GM19328 (cell line): ENCODE results near the gene GTSE1.

Experiments used
- ATAC-seq: cut with Tn5 transposase; IDR thresholded peaks from one replicate; pipeline ENCODE4 v1.9.1; 2021; ENCODE audit warnings: mild to moderate bottlenecking, moderate library complexity; ENCODE audit not compliant: unreplicated experiment

The GTSE1 gene

GRCh38 chr22:46274381-46274780, 22.3 kb upstream of the GTSE1 start:
- no peak for ATAC-seq

DNA sequence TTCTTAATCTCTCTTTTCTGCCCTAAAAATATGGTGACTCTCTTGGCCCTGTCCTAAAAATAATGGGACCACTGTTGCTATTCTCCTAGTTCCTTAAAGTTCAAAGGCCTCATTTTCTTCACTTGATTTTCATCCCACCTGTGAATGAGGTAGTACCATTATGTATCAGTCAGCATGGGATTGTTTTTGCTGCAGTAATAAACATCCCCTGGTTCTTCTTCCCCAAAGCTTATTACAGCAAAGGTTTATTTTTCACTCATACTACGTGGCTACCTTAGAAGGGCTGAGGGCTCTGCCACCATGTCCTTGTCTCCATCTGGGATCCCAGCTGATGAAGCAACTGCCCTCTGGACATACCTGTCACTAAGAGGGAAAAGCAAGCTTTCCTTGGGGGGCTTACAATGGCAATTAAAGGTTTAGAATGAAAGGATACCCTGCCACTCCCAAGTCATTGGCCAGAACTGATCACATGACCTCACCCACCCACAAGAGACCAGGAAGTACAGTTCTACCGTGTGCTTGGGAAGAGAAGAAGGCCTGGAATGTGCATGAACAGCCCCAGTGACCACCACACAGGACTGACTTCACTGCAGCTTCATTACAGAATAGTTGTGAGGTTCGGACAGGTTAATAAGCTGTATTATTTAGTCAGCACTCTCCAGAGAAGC, 21.1 kb upstream of the GTSE1 start:
- no peak for ATAC-seq

DNA sequence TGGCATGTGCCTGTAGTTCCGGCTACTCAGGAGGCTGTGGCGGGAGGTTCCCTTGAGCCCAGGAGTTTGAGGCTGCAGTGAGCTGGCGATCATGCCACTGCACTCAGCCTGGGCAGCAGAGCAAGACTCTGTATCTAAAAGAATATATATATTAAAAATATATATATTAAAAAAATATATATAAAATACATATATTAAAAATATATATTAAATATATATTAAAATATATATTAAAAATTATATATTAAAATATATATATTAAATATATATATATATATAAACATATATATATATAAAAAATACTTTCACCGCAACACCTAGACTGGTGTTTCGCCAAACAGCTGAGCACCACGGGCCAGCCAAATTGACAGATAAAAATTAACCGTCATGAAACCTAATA, 20.1 kb upstream of the GTSE1 start:
- ATAC-seq = no peak

- no peak for ATAC-seq
These were observed 17.7 kb upstream of the GTSE1 start for GRCh38 chr22:46278656-46279645.

- ATAC-seq = no peak
These were observed 16.4 kb upstream of the GTSE1 start for GRCh38 chr22:46280063-46280817.

- no peak for ATAC-seq
These were observed 15.6 kb upstream of the GTSE1 start for GRCh38 chr22:46280999-46281623.

GRCh38 chr22:46281866-46282678, 14.6 kb upstream of the GTSE1 start:
- no peak for ATAC-seq

DNA sequence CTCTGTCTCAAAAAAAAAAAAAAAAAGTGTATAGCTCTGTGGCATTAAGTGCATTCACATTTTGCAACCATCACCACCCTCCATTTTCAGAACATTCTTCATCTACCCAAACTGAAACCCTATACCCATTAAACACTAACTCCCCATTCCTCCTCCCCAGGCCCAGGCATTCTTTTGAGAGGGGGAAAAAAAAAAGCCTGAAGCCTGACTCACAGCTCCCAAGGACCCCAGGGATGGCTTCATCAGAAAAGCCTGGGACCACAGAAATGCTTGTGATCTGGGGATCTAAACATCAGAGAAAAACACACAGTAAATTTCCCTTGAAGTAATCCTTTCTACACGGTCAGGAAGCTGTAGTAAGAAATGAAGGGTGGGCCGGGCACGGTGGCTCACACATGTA, 10.7 kb upstream of the GTSE1 start:
- no peak for ATAC-seq

GRCh38 chr22:46286941-46287872, 9.5 kb upstream of the GTSE1 start:
- no peak for ATAC-seq

DNA sequence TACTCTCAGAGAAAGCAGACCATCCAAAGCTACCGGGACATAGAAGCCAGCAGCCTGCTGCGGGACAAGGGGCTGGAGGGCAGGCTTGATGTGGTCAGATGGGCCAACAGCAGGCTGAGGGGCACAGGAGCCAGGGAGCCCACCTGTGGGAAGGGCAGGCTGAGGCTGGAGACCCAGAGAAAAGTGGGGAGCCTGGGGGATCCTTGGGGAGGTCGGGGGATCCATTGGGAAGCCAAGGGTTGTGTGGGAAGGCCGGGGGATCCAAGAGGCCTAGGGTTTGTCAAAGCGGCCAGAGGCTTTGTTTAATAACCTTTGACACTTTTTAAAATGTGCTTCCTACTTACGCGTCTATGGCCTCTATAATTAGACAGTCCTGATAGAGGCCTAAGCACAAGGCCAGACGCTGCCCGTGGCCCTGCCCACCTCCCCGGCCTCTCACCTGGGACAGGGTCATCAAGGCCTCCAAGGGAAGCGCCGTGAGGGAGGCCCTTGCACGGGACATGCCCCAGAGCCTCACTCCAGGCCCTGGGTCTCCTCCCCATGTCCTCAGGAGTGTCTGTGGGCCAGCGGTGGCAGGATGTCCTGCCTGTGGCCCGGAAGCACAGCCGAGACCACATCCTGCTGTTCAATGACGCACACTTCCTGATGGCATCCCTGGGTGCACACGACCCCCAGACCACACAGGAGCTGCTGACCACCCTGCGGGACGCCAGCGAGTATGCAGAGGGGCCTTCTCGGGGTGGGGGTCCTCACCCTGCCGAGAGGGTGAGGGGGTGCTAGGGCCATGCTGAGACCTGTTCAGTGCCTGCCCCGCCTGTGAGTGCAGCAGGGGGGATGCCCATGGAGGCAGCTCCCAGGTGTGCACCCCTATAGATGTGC, 8.6 kb upstream of the GTSE1 start:
- ATAC-seq = no peak

DNA sequence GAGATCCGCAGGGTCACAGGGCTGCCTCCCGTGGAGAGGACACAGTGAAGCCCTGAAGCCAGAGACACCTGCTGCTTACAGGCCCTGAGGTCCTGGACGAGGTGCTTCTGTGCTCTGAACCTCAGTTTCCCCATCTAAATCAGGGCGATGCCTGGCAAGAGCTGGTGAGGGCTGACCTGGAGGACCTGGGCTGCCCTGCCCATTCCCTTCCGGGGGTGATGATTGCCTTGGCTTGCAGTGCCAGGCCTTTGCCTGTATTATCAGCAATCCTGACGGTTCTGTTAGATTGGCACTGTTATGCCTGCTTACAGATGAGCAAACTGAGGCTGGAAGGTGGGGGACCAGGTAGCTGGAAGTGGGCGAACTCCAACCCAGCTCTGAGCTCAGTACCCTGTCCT, 7.8 kb upstream of the GTSE1 start:
- ATAC-seq = no peak

- no peak for ATAC-seq
These were observed 7.3 kb upstream of the GTSE1 start for GRCh38 chr22:46289244-46289891.

- no peak for ATAC-seq
These were observed 6.4 kb upstream of the GTSE1 start for GRCh38 chr22:46290121-46290842.

DNA sequence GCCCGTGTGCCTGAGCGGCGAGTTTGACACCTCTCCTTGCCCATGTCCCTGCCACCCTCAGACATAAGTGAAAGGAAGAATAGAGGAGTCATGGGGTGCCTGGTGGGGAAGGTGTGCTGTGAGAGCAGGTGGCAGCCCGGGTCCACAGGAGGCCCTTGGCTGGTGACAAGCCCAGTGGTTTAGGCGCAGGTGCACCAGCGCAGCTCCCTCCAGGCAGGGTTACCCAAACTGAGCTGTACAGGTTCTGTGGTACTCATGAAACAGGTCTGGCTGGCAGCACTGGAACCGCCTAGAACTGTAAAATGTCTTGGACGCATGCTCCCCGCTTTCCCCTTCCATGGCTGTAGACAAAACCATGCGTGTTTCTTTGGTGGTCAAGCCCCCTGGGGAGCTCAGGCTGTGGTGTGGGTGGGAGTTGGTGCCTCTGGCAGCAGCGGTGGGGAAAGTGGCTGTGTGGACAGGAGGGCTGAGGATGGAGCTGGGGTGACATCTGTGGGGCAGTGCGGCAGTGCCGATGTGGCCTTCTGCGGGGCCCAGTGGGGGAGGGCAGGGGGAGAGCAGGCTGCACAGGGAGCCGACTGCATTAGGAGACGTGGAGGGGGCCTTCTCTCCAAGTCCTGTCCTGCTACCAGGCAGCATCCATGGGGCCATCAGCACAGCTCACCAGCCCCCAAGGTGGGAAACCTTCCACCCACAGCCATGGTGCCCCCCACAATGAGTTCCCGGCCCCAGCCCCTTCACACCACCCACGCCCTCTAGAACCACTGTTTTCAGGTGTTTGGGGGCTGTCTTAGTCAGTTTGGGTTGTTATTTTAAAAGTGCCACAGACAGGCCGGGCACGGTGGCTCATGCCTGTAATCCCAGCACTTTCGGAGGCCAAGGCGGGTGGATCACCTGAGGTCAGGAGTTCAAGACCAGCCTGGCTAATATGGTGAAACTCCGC, 5.6 kb upstream of the GTSE1 start:
- no peak for ATAC-seq

- no peak for ATAC-seq
These were observed 4.5 kb upstream of the GTSE1 start for GRCh38 chr22:46292173-46292572.

GRCh38 chr22:46292732-46293131, 3.9 kb upstream of the GTSE1 start:
- no peak for ATAC-seq
